HG03039 (cell line): ENCODE results near the gene PYROXD2.

ENCODE experiments used
- ATAC-seq: cut with Tn5 transposase; IDR thresholded peaks from one replicate; pipeline ENCODE4 v1.9.1; 2021; ENCODE audit warnings: mild to moderate bottlenecking, moderate library complexity; ENCODE audit not compliant: unreplicated experiment

The PYROXD2 gene

GRCh38 chr10:98416606-98417388 lies 1.8 kb upstream of the PYROXD2 start:
- no peak for ATAC-seq

- ATAC-seq = no peak
Observed at GRCh38 chr10:98415731-98416119, 743 bp upstream of the PYROXD2 start.

- no peak for ATAC-seq
Observed at GRCh38 chr10:98414578-98414931, 427 bp downstream of the PYROXD2 start.

- no peak for ATAC-seq
Observed at GRCh38 chr10:98411768-98412167, 3.2 kb downstream of the PYROXD2 start.

GRCh38 chr10:98411166-98411565 lies 3.8 kb downstream of the PYROXD2 start:
- ATAC-seq = no peak

- no peak for ATAC-seq
Observed at GRCh38 chr10:98410759-98411158, 4.2 kb downstream of the PYROXD2 start.

GRCh38 chr10:98410135-98410743 lies 4.7 kb downstream of the PYROXD2 start:
- no peak for ATAC-seq

- ATAC-seq = no peak
Observed at GRCh38 chr10:98408799-98409198, 6.2 kb downstream of the PYROXD2 start.

GRCh38 chr10:98407744-98408241 lies 7.2 kb downstream of the PYROXD2 start:
- ATAC-seq = no peak

GRCh38 chr10:98407017-98407743 lies 7.8 kb downstream of the PYROXD2 start:
- ATAC-seq = no peak

GRCh38 chr10:98405422-98405821 lies 9.6 kb downstream of the PYROXD2 start:
- ATAC-seq = no peak

- ATAC-seq = peak; percentile 46
Observed at GRCh38 chr10:98404571-98405359, 10.2 kb downstream of the PYROXD2 start.

- ATAC-seq = no peak
Observed at GRCh38 chr10:98403812-98404504, 11.0 kb downstream of the PYROXD2 start.

GRCh38 chr10:98402931-98403718 lies 11.9 kb downstream of the PYROXD2 start:
- no peak for ATAC-seq

GRCh38 chr10:98402478-98402877 lies 12.5 kb downstream of the PYROXD2 start:
- ATAC-seq = no peak

- no peak for ATAC-seq
Observed at GRCh38 chr10:98400482-98400881, 14.5 kb downstream of the PYROXD2 start.

- ATAC-seq = no peak
Observed at GRCh38 chr10:98399784-98400183, 15.2 kb downstream of the PYROXD2 start.

- no peak for ATAC-seq
Observed at GRCh38 chr10:98397089-98397600, 17.8 kb downstream of the PYROXD2 start.
